NK-92 (cell line): ENCODE results near the gene SLC7A5.
"Not testable (repeated sequence)": the region's sequence is repeated elsewhere in the genome, so short reads cannot be mapped to it uniquely, and the experiment has no call there.

ENCODE experiments used
- DNase-seq: peaks from one replicate; lab custom pipeline; 2025; ENCODE audit not compliant: unreplicated experiment; lab: John Stamatoyannopoulos, UW

Gene SLC7A5

GRCh38 chr16:87824016-87824990 lies 45.0 kb downstream of the SLC7A5 start:
- DNase-seq = no peak

DNA sequence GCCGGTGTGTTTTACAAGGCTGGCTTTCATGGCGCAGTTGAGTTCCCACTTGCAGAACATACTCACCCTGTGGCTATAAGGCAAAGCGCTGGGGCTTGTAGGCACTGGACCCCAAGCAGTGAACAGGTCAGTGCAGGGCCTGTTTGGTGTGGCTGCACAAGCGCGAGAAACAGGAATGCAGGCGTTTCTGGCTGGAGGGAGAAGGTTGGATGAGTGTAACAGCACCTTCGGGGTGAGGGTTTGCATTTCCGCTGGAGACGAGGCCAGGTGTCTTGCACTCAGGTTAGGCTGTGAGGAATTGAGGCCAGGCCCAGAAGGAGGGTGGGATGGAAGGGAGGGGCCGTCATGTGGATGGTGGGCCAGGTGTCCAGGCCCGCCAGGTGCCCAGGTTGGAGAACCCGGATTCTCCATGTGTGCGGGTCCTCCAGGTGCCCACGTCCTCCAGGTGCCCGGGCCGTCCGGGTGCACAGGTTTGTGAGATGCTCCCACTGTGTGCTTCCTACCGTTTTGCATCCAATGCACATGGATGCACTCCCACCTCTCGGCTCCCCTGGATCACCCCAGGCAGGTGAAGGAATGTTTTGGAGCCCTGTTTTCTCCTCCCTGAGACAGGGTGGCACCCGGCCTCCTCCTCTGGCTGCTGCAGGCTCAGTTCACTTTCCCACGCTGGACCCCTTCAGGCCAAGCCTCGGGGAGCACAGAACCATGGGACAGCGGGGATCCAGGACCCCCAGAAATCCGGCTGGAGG lies 46.0 kb downstream of the SLC7A5 start:
- no peak for DNase-seq

GRCh38 chr16:87822108-87822970 lies 47.0 kb downstream of the SLC7A5 start:
- DNase-seq = no peak

DNA sequence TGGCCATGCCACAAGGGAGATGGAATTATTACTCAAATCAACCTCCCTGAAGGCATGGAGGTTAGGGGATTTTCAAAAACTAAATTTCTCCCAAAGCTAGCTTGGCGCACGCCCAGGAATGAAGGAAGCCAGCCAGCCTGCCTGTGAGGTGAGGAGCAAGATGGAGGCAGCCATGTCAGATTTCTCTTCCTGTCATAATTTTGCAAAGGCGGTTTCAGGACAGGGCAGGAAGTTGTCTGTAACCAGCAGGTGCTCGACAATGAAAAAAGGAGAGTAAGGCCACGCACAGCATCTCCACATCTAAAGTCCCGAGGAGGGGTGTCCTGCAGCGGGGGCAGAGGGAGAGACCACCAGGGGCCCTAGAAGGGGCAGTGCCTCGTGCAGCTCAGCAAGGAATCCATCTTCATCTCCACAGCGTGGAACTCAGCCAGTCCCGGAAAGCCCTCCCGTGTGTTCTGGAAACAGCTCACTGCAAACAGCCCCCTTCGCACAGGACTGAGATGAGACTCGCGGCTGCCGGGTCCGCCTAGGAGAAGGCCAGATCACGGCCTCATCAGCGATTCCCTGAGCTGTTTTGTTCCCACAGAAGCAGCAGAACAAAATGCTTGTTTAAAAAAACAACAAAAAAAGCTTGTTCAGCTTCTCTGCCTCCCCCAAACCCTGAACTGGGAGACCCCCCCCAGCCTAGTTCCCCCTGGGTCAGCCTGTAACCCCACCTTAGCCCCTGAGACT lies 47.8 kb downstream of the SLC7A5 start:
- no peak for DNase-seq

GRCh38 chr16:87819983-87820382 lies 49.3 kb downstream of the SLC7A5 start:
- no peak for DNase-seq

- no peak for DNase-seq
Measured at GRCh38 chr16:87819282-87819681, 50.0 kb downstream of the SLC7A5 start.

- no peak for DNase-seq
Measured at GRCh38 chr16:87818533-87819161, 50.7 kb downstream of the SLC7A5 start.

DNA sequence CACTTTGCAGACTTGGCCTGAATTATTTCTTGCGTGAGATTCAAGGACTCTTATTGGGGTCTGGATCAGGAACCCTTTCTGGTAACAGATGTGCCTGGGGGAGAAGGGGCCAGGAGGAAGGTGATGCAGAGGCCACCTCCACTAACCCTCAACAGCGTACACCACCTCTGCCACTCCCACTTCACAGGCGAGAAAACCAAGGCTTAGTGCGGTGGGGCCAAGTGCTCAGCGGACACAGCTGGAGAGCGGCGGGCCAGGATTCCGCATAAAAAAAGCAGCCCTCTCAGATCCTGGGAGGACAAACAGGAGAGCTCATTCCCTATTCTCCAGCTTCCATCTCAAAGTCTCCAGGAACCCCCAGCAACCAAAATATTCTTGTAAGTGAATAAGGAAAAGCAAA lies 51.4 kb downstream of the SLC7A5 start:
- DNase-seq = no peak

DNA sequence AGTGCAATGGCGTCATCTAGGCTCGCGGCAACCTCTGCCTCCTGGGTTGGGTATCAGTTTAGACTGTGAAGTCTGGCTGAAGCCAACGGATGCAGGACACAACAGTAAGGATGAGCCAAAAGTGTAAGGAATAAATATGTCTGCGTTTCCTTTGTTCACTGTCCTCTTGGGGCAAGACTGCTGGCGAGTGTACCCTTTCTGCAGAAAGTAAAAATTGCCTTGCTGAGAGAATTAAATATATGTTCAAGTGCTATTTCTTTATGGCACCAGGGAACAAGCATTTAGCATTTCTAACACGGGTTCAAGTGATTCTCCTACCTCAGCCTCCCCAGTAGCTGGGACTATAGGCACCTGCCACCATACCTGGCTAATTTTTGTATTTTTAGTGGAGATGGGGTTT lies 51.9 kb downstream of the SLC7A5 start:
- DNase-seq = not testable (repeated sequence)

DNA sequence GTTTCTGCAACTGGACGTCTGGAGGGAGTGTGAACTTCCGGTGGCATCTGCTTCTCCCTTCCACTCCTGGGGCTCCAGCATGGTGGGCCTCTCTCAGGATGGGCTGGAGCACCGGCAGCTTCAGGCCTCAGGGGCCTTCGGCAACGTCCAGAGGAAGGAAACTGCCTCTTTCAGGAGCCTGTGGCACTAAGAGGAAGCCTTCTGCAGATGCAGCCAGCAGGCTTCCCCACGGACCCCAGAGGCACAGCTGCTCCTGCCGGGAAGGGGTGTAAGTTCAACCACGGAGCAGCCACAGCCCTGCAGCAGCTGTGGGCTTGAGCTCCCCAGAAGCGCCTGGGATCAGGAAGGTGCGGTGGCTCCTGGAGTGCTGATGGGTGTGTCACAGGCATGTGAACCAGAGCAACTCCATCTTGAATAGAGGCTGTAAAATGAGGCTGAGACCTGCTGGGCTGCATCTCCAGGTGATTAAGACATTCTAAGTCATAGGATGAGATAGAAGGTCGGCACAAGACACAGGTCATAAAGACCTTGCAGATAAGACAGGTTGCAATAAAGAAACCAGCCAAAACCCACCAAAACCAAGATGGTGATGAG lies 52.7 kb downstream of the SLC7A5 start:
- DNase-seq = no peak

DNA sequence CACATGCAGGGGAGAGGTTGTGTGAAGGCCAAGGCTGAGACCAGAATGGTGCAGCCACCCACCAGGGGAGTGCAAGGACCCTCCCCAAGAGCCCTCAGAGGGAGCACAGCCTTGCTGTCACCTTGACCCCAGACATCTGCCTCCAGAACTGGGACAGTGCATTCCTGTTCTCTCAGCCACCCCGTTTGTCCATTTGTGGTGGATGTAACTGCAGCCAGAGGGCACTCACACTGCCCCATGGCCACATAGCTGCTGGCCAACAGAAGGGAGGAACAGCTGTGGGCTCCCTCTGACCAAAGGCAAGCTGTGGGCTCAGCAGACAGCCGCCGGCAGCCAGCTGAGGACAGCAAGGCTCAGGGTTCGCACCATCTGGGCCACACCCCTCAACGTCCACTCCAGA lies 53.7 kb downstream of the SLC7A5 start:
- no peak for DNase-seq

DNA sequence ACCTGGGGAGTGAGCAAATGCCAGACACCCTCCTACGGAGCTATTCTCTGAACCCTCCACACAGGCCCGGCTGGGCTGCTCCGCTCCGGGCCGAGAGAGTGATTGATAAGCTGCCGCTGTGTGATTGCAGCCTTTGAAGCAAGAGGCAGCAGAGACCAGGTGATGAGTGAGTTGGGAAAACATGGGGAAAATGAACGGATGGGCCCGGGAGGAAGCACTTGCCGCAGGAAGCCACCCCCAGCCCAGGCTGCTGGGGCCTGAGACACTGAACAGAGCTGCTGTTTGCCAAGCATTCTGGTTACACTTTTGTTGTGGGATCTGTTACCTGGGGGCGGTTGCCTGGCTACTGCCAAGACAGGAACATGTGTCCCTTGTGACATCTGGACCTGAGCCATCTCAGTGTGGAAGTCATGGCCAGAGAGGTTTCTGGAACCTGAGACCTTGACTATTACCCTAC lies 57.1 kb downstream of the SLC7A5 start:
- no peak for DNase-seq

GRCh38 chr16:87811454-87811853 lies 57.9 kb downstream of the SLC7A5 start:
- not testable (repeated sequence) for DNase-seq

DNA sequence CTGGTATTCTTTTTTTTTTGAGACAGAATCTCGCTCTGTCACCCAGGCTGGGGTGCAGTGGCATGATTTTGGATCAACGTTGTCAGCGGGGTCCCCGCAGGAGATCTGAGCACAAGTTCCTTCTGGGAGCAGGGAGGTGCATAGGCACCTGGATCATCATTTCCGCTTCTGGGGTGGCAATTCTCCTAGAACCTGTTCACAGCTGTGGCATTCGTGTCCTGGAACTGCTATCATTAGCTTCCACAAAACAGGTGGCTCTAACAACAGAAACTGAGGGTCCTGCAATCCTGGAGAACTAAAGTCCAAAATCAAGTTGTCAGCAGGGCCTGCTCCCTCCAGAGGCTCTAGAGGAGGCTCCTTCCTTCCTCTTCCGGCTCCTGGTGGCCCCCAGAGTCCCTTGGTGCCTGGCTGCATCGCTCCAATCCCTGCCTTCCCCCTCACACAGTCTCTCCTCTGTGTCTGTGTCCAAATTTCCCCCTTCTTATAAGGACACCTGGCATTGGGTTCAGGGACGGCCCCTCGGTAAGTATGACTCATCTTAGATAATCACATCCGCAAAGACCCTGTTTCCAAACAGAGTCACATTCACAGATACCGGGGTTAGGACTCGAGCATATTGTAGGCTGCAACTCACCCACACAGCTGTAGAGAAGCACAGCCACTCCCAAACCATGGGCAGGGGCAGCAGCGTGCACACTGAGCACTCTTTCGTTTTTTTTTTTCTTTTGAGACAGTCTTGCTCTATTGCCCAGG lies 60.0 kb downstream of the SLC7A5 start:
- DNase-seq = no peak

- DNase-seq = no peak
Measured at GRCh38 chr16:87808108-87808507, 61.2 kb downstream of the SLC7A5 start.

- DNase-seq = no peak
Measured at GRCh38 chr16:87806641-87807546, 62.4 kb downstream of the SLC7A5 start.

GRCh38 chr16:87806261-87806640 lies 63.1 kb downstream of the SLC7A5 start:
- no peak for DNase-seq

- DNase-seq = no peak
Measured at GRCh38 chr16:87803385-87803784, 65.9 kb downstream of the SLC7A5 start.
